Measurements from ENCODE around the gene SHBG.

The SHBG gene

GRCh38 chr17:7583253-7584109 lies 46.5 kb upstream of the SHBG start, which contains the start of gene MPDU1:
MPDU1 (plus strand) TSS chr17:7583852; CDS start chr17:7583863, 11 bp downstream.
- TF ChIP-seq EP300 (IDR thresholded peaks at IDR 0.05; ENCODE audit: borderline replicate concordance): no peak
- peak; percentile 99 for TF ChIP-seq MAX (IDR thresholded peaks at IDR 0.05)
- TF ChIP-seq USF1 (IDR thresholded peaks at IDR 0.05): 0 out of 2 replicates have a peak, but pooled peaks have one; percentile 3
- TF ChIP-seq TAF1 (IDR thresholded peaks at IDR 0.05; ENCODE audit: low read depth): peak; percentile 95
- TF ChIP-seq YY1 (IDR thresholded peaks at IDR 0.05; ENCODE audit: low read depth): peak; percentile 96
- no peak for TF ChIP-seq FOXM1 (IDR thresholded peaks at IDR 0.05; ENCODE audit: borderline replicate concordance, low read depth)
- peak; percentile 70 for TF ChIP-seq EGR1 (IDR thresholded peaks at IDR 0.05)
- no peak for TF ChIP-seq REST (IDR thresholded peaks at IDR 0.05; ENCODE audit: low read depth)

- no peak for TF ChIP-seq TEAD4 (IDR thresholded peaks at IDR 0.05)
- peak; percentile 25; the same call in 1 of the 2 replicates for TF ChIP-seq RAD21 (IDR thresholded peaks at IDR 0.05; ENCODE audit: low read depth)
Observed at GRCh38 chr17:7586673-7587419, 43.1 kb upstream of the SHBG start.

GRCh38 chr17:7587420-7588151 lies 42.3 kb upstream of the SHBG start:
- no peak for TF ChIP-seq USF1 (IDR thresholded peaks at IDR 0.05)
- no peak for TF ChIP-seq TAF1 (IDR thresholded peaks at IDR 0.05; ENCODE audit: low read depth)
- no peak for TF ChIP-seq RAD21 (IDR thresholded peaks at IDR 0.05; ENCODE audit: low read depth)
- TF ChIP-seq YY1 (IDR thresholded peaks at IDR 0.05; ENCODE audit: low read depth): no peak
- TF ChIP-seq TEAD4 (IDR thresholded peaks at IDR 0.05): no peak

- TF ChIP-seq TCF12 (IDR thresholded peaks at IDR 0.05; ENCODE audit: low read depth): no peak
- TF ChIP-seq ZBTB7A (IDR thresholded peaks at IDR 0.05; ENCODE audit: low read depth): no peak
- TF ChIP-seq REST (IDR thresholded peaks at IDR 0.05; ENCODE audit: low read depth): no peak
- no peak for TF ChIP-seq YY1 (IDR thresholded peaks at IDR 0.05; ENCODE audit: low read depth)
- no peak for TF ChIP-seq RAD21 (IDR thresholded peaks at IDR 0.05; ENCODE audit: low read depth)
- no peak for TF ChIP-seq NFIC (IDR thresholded peaks at IDR 0.05)
Observed at GRCh38 chr17:7588553-7589203, 41.3 kb upstream of the SHBG start.

GRCh38 chr17:7589204-7589868 lies 40.6 kb upstream of the SHBG start:
- no peak for TF ChIP-seq EP300 (IDR thresholded peaks at IDR 0.05; ENCODE audit: borderline replicate concordance)
- no peak for TF ChIP-seq RAD21 (IDR thresholded peaks at IDR 0.05; ENCODE audit: low read depth)
- no peak for TF ChIP-seq FOXM1 (IDR thresholded peaks at IDR 0.05; ENCODE audit: borderline replicate concordance, low read depth)
- TF ChIP-seq MAX (IDR thresholded peaks at IDR 0.05): no peak
- no peak for TF ChIP-seq TCF12 (IDR thresholded peaks at IDR 0.05; ENCODE audit: low read depth)
- TF ChIP-seq ZBTB7A (IDR thresholded peaks at IDR 0.05; ENCODE audit: low read depth): no peak
- no peak for TF ChIP-seq NFIC (IDR thresholded peaks at IDR 0.05)
- TF ChIP-seq CEBPB (IDR thresholded peaks at IDR 0.05): no peak
- no peak for TF ChIP-seq TEAD4 (IDR thresholded peaks at IDR 0.05)
- TF ChIP-seq YY1 (IDR thresholded peaks at IDR 0.05; ENCODE audit: low read depth): no peak
- TF ChIP-seq TAF1 (IDR thresholded peaks at IDR 0.05; ENCODE audit: low read depth): no peak
- no peak for TF ChIP-seq USF1 (IDR thresholded peaks at IDR 0.05)
- TF ChIP-seq REST (IDR thresholded peaks at IDR 0.05; ENCODE audit: low read depth): no peak
- TF ChIP-seq CREB1 (IDR thresholded peaks at IDR 0.05; ENCODE audit: low read depth): no peak
- TF ChIP-seq EGR1 (IDR thresholded peaks at IDR 0.05): no peak

Data from Ishikawa (cell line).